Left lung (tissue), 10 donors: ENCODE data around the gene MRRF. TPM values are rescaled to one million over a fixed set of nuclear protein-coding genes. Genes with fewer than 3 reads are reported as not detected.

Source experiments
- ATAC-seq: fragments of 200-7000 bp; cut with Tn5 transposase; one replicate; pipeline ENCODE4 v1.9.1; 2020; ENCODE audit warnings: moderate library complexity
- DNase-seq, 4 donors: peaks; one replicate each; pipeline ENCODE4 v3.0.0-alpha.2; 2013 to 2020
- H3K27ac ChIP-seq, 2 donors: fragments of 200-600 bp; sonication (generic) in 1 of 2; one replicate each; pipeline versions ENCODE4 v1.5.0 to v1.8.0; 2020 to 2021
- H3K27me3 ChIP-seq, 2 donors: fragments of 200-600 bp; sonication (generic) in 1 of 2; one replicate each; pipeline versions ENCODE4 v1.5.0 to v1.8.0; 2020 to 2021
- H3K36me3 ChIP-seq, 2 donors: fragments of 200-600 bp; sonication (generic) in 1 of 2; one replicate each; pipeline versions ENCODE4 v1.5.0 to v1.8.0; 2020 to 2021
- H3K4me1 ChIP-seq, 2 donors: fragments of 200-600 bp; one replicate each; pipeline ENCODE4 v1.8.0; 2021
- H3K4me3 ChIP-seq, 2 donors: fragments of 200-600 bp; sonication (generic) in 1 of 2; one replicate each; pipeline versions ENCODE4 v1.5.0 to v1.8.0; 2020 to 2021; ENCODE audit warnings: mild to moderate bottlenecking in 1 of 2
- H3K9me3 ChIP-seq, 2 donors: fragments of 200-600 bp; sonication (generic) in 1 of 2; one replicate each; pipeline versions ENCODE4 v1.5.0 to v1.8.0; 2020 to 2021
- intact Hi-C, 2 donors: fragments of 100-400 bp; cut with DNase I; formaldehyde crosslinking; loops; one replicate each; pipeline versions ENCODE4 v1.11.2 to v1.14.2; 2022
- polyA plus RNA-seq, 6 donors: library from polyadenylated mRNA; unstranded; fragments of 120-200 nt; gene quantifications; one replicate each; pipeline ENCODE4 v1.2.1, GENCODE V29; 2013; ENCODE audit not compliant: insufficient read length in 6 of 6
- total RNA-seq, 2 donors: library from RNA; stranded (reverse); fragmentation: NEBNext Ultra II Directional; extraction: Animal tissue kit (Norgen Biotek cat#: 25700); gene quantifications; one replicate each; pipeline ENCODE4 v1.2.1, GENCODE V29; 2021
- TF ChIP-seq, protein P1 (sequence below), 2 donors: fragments of 200-600 bp; sonication (generic) in 1 of 2; IDR thresholded peaks; one replicate each; pipeline versions ENCODE4 v1.5.0 to v1.8.0; 2021; ENCODE audit warnings: antibody characterized with exemption in 2 of 2
- donor health status: DM: no; HTN: yes; CAD: no.
- donor health status: DM: no; HTN: no; CAD: no.

MRRF gene
- total and polyA plus RNA-seq, 8 donors: 21.3 to 53.0 (median 41.2) TPM

DNA sequence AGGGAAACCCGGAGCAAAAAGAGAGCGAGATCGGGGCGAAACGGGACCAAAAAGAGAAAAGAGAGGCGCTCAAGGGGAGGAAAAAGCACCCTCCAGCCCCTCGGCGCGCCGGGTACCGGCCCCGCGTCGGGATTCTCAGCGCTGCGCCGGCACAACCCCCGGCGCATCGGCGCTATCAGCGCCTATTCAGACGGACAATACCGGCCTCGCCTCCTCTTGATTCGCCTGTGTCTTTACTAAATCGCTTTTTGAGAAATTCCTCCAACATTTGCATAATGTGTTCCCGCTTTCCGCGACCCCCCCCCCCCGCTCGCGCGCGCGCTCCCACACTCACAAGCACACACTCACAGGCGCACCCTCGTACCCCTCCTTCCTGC is 36.5 kb upstream of the MRRF start:
- intact Hi-C loops: no loop called here
- Histone ChIP-seq H3K27me3 (peaks cover 51 to 87% of the 10 kb centered on the region in 2 donors), H3K4me1 (peaks cover 5 to 30% of the 10 kb centered on the region in 2 donors), H3K36me3 (no peaks in the 10 kb centered on the region), H3K4me3 (peak overlapping the region; percentile 9 to 36), H3K9me3 (no peaks in the 10 kb centered on the region), H3K27ac (no peak overlapping the region)
- ATAC-seq: no peak
- TF ChIP-seq, protein P1, sequence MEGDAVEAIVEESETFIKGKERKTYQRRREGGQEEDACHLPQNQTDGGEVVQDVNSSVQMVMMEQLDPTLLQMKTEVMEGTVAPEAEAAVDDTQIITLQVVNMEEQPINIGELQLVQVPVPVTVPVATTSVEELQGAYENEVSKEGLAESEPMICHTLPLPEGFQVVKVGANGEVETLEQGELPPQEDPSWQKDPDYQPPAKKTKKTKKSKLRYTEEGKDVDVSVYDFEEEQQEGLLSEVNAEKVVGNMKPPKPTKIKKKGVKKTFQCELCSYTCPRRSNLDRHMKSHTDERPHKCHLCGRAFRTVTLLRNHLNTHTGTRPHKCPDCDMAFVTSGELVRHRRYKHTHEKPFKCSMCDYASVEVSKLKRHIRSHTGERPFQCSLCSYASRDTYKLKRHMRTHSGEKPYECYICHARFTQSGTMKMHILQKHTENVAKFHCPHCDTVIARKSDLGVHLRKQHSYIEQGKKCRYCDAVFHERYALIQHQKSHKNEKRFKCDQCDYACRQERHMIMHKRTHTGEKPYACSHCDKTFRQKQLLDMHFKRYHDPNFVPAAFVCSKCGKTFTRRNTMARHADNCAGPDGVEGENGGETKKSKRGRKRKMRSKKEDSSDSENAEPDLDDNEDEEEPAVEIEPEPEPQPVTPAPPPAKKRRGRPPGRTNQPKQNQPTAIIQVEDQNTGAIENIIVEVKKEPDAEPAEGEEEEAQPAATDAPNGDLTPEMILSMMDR (IDR thresholded peaks at IDR 0.05): no peak
- no peak for DNase-seq

DNA sequence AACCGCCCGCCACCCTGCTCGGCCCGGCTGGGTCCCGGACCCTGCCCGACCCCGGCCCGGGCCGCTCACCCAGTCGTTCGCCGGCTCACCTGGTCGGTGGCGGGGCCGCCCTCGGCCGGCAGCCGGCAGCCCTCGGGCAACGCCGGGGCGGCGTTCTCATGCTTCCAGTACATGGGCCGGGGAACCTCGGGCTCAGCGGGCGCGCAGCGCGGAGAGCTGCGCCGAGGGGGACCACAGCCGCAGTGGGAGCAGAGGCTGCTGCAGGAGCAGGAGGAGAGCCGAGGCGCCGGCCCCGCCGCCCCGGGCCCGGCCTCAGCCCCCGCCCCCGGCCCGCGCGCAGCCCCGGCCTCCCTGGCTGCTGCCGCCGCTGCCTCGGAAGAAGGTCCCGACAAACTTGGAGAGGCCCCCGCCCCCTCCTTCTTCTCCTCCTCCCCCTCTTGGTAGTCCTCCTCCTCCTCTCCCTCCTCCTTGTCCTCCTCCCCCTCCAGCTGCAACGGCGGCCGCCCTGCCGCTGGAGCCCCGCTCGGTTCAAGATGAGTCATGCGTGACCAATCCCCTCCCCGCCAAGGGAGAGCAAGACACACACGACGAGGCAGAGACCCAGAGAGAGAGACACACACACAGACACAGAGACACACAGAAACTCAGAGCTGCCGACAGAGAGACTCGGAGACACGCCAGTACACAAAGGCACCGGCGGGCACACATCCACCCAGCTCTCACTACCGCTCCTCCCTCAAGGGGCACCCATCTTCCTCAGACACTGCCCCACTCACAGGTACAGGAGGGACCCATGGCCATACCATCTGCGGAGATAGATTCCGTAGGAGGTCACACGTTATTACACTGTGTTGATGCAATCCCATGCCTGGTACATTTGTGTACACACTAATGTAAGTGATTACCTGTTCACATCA is 35.9 kb upstream of the MRRF start, which contains the start of gene LHX6:
Gene LHX6, minus strand, starts transcription at position 390 of the 917 bp plus-strand sequence. Its CDS starts 217 bp downstream, at position 173.
- no peaks in the 10 kb centered on the region for H3K36me3 ChIP-seq
- intact Hi-C loops: no loop called here
- H3K9me3 ChIP-seq: no peaks in the 10 kb centered on the region
- DNase-seq (no peak), ATAC-seq (peak; percentile 22)
- TF ChIP-seq, protein P1 (IDR thresholded peaks at IDR 0.05): no peak
- H3K4me1 ChIP-seq: peaks cover 5 to 30% of the 10 kb centered on the region in 2 donors
- no peak within 1 kb of the TSS for H3K27ac ChIP-seq
- H3K4me3 ChIP-seq: peak within 1 kb of the TSS; percentile 9 to 36
- peaks cover 51 to 80% of the 10 kb centered on the region in 2 donors for H3K27me3 ChIP-seq

DNA sequence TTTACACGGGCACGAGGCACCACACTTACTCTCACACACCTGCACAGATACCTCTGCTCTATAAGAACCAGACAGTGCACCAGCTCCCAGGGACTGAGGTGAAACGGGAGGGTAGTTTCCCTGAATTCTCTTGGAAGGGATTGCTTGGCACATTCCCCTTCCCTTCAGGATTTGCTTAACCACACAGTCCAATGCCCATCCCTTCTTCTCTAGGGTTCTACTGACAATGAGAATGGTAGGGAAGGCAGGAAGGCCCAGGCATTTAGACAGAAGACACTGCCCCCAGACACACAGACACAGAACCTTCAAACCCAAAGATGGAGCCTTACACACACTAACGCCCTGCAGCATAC is 35.2 kb upstream of the MRRF start:
- intact Hi-C loops: no loop called here
- ATAC-seq (no peak), DNase-seq (no peak)
- no peaks in the 10 kb centered on the region for H3K9me3 ChIP-seq
- TF ChIP-seq, protein P1 (IDR thresholded peaks at IDR 0.05): no peak
- H3K4me3 ChIP-seq: no peak overlapping the region
- H3K27ac ChIP-seq: no peak overlapping the region
- peaks cover 51 to 74% of the 10 kb centered on the region in 2 donors for H3K27me3 ChIP-seq
- H3K4me1 ChIP-seq: peaks cover 5 to 30% of the 10 kb centered on the region in 2 donors
- H3K36me3 ChIP-seq: no peaks in the 10 kb centered on the region

DNA sequence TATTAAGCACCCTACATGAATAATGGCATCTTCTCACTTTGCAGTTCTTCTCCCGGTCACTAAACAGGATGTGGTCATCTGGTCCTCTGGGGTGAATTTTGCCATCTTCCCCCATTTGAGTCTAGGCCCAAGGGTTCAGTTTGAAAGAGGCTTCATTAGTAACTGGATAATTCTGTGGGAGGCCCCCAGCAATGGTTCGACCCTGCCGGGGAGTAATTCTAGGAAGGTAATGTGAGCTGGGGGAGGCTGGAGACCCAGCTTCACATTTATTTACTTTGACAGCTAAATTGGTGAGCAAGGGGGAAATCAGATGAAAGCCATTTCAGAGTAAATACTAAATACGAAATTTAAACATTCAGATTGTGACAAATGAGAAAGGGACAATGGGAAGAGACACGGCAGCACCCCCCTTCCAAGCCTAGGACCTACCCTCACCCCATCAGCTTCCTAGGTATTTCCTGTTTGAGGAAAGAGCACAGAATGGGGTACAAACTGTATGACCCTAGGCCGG is 31.8 kb upstream of the MRRF start:
- Histone ChIP-seq H3K27ac (no peak overlapping the region), H3K9me3 (no peaks in the 10 kb centered on the region), H3K4me1 (peaks cover 0 to 15% of the 10 kb centered on the region in 2 donors), H3K27me3 (peaks cover 20 to 40% of the 10 kb centered on the region in 2 donors), H3K4me3 (no peak overlapping the region), H3K36me3 (peaks cover 0 to under 1% of the 10 kb centered on the region in 2 donors)
- TF ChIP-seq, protein P1 (IDR thresholded peaks at IDR 0.05): no peak
- intact Hi-C loops: no loop called here
- no peak for DNase-seq
- no peak for ATAC-seq

DNA sequence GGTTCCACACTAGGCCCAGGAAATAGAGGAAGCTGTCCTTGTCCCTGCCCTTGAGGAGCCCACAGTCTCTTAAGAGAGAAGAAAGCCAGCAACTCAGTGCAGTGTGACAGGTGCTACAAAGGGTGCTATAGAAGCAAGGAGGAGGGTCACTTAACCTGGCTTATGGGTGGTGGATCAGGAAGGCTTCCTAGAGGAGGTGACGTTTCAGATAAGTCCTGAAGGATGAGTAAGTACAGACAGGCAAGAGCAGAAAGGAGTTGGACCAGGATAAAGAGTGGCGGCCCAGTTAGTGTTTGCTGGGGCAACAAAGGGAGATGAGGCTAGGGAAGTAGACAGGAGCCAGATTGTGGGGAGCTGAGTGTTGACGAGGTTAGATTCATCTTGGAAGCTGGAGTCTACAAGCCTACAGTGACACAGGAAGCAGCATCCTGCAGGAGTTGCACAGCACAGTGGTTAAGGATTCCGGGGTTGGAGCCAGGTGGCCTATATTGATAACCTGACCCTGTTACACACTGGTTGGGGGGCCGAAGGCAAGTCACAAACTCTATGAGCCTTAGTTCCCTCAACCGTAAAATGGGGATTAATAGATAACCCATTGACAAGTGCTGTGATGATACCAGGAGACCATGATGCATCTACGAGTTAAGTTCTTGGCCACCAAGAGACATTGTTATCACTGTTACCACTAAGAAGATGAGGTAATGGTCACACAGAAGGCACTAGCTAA is 30.5 kb upstream of the MRRF start:
- Histone ChIP-seq H3K27me3 (peaks cover 9 to 27% of the 10 kb centered on the region in 2 donors), H3K27ac (no peak overlapping the region), H3K36me3 (peaks cover 0 to 11% of the 10 kb centered on the region in 2 donors), H3K4me3 (no peak overlapping the region), H3K9me3 (no peaks in the 10 kb centered on the region), H3K4me1 (peaks cover 0 to 1% of the 10 kb centered on the region in 2 donors)
- intact Hi-C loops: no loop called here
- TF ChIP-seq, protein P1 (IDR thresholded peaks at IDR 0.05): no peak
- ATAC-seq (no peak), DNase-seq (no peak)
